Endothelial cell of umbilical vein (primary cell): Measurements from ENCODE around the gene PLPPR2. TPM values are rescaled to one million over a fixed set of nuclear protein-coding genes. Genes with fewer than 3 reads are reported as not detected.

Source experiments
- BruUV-seq: library from RNA; stranded (reverse); fragments of 400-500 nt; replicated peaks from 2 replicates; lab custom pipeline; 2021; lab: Mats Ljungman, UMichigan
- CTCF ChIA-PET: fragments of 300-600, 350-600 bp; sonication (Branson Sonifier 250); formaldehyde crosslinking; loops from one replicate; lab custom pipeline; 2021; ENCODE audit warnings: antibody characterized with exemption, inconsistent platforms; lab: Charles Lee
- POLR2A ChIA-PET: fragments of 300-600, 350-600 bp; sonication (Branson Sonifier 250); formaldehyde crosslinking; loops from one replicate; lab custom pipeline; 2021; ENCODE audit warnings: antibody characterized with exemption, inconsistent platforms; lab: Charles Lee
- DNase-seq: peaks from one replicate; pipeline ENCODE4 v3.0.0-alpha.2; 2011; ENCODE audit warnings: low read depth, low spot score
- FAIRE-seq: peaks from 2 replicates; lab custom pipeline; 2011; peaks lifted over from hg19 to GRCh38; lab: Jason Lieb, UNC
- H2AFZ ChIP-seq: 2 replicates; pipeline ENCODE4 v1.6.0; 2012; ENCODE audit warnings: low read depth, low read length, control low read depth, inconsistent platforms
- H3K27ac ChIP-seq: 2 replicates; pipeline ENCODE4 v1.5.1; 2011; ENCODE audit warnings: low read depth, mild to moderate bottlenecking, control low read depth, low read length, moderate library complexity; ENCODE audit not compliant: insufficient read depth
- H3K27me3 ChIP-seq, 2 experiments: 2 replicates each; pipeline versions ENCODE4 v1.6.0 to v1.6.1; 2011; ENCODE audit warnings: low read length in 2 of 2, mixed read lengths in 1 of 2; ENCODE audit not compliant: control insufficient read depth in 2 of 2, insufficient read depth in 2 of 2
- H3K36me3 ChIP-seq, 2 experiments: 2 replicates in 1 of 2; 3 replicates in 1 of 2; pipeline ENCODE4 v1.5.1; 2011; ENCODE audit warnings: low read length in 2 of 2, mild to moderate bottlenecking in 1 of 2, moderate library complexity in 1 of 2; ENCODE audit not compliant: control insufficient read depth in 2 of 2, insufficient read depth in 2 of 2; ENCODE audit errors: extremely low read depth in 1 of 2
- H3K4me1 ChIP-seq: 3 replicates; pipeline ENCODE4 v1.5.1; 2011; ENCODE audit warnings: mild to moderate bottlenecking, low read length; ENCODE audit not compliant: control insufficient read depth, insufficient read depth; ENCODE audit errors: extremely low read depth
- H3K4me2 ChIP-seq: 2 replicates; pipeline ENCODE4 v1.6.1; 2011; ENCODE audit warnings: low read length, control low read depth, mixed read lengths; ENCODE audit not compliant: insufficient read depth
- H3K4me3 ChIP-seq, 3 experiments: fragments of 200-600 bp in 1 of 3; sonication (generic), shearing (Covaris generic) in 1 of 3; replicated peaks in 1 of 3; 2 replicates each; pipeline ENCODE4 v1.5.1; 2011 to 2016; ENCODE audit warnings: control low read depth in 3 of 3, low read length in 3 of 3, mild to moderate bottlenecking in 2 of 3, inconsistent platforms in 1 of 3, low read depth in 1 of 3, moderate library complexity in 1 of 3; ENCODE audit not compliant: insufficient read depth in 1 of 3
- H3K79me2 ChIP-seq: 2 replicates; pipeline ENCODE4 v1.6.0; 2012; ENCODE audit warnings: low read length, inconsistent platforms; ENCODE audit not compliant: control insufficient read depth, insufficient read depth
- H3K9ac ChIP-seq: replicated peaks from 2 replicates; pipeline ENCODE3; 2011; ENCODE audit warnings: low read length, control low read depth; ENCODE audit not compliant: insufficient read depth; ENCODE audit errors: extremely low read depth
- H3K9me1 ChIP-seq: replicated peaks from 3 replicates; pipeline ENCODE4 v1.6.0; 2011; ENCODE audit warnings: mild to moderate bottlenecking, low read length; ENCODE audit not compliant: control insufficient read depth, insufficient read depth; ENCODE audit errors: extremely low read depth
- H3K9me3 ChIP-seq: replicated peaks from 2 replicates; pipeline ENCODE4 v1.5.1; 2012; ENCODE audit warnings: low read length, inconsistent platforms; ENCODE audit not compliant: control insufficient read depth, insufficient read depth
- H4K20me1 ChIP-seq: replicated peaks from 2 replicates; pipeline ENCODE3; 2011; ENCODE audit warnings: mild to moderate bottlenecking, low read length; ENCODE audit not compliant: control insufficient read depth, insufficient read depth; ENCODE audit errors: extremely low read depth
- CTCF ChIP-seq, 2 donors: IDR thresholded peaks; 1 replicate in 1 of 2; 2 replicates in 1 of 2; pipeline ENCODE4 v1.5.1; 2011; ENCODE audit warnings: low read length in 2 of 2, mild to moderate bottlenecking in 2 of 2, moderate library complexity in 2 of 2, control low read depth in 1 of 2, inconsistent platforms in 1 of 2, low read depth in 1 of 2; ENCODE audit not compliant: insufficient read depth in 1 of 2; ENCODE audit errors: extremely low read depth in 1 of 2
- EZH2 ChIP-seq: IDR thresholded peaks from 2 replicates; pipeline ENCODE4 v1.6.1; 2012; ENCODE audit warnings: borderline replicate concordance, low read depth, mild to moderate bottlenecking, moderate library complexity, low read length, inconsistent platforms; ENCODE audit not compliant: severe bottlenecking
- FOS ChIP-seq: IDR thresholded peaks from 2 replicates; pipeline ENCODE4 v1.6.1; 2011; ENCODE audit warnings: mild to moderate bottlenecking, low read length, moderate library complexity, borderline replicate concordance; ENCODE audit not compliant: insufficient read depth
- GATA2 ChIP-seq: IDR thresholded peaks from 2 replicates; pipeline ENCODE4 v1.7.0; 2011; ENCODE audit warnings: low read depth, mild to moderate bottlenecking, moderate library complexity, mixed read lengths, low read length; ENCODE audit not compliant: insufficient read length, insufficient read depth
- JUN ChIP-seq: IDR thresholded peaks from 2 replicates; pipeline ENCODE4 v1.6.1; 2011; ENCODE audit warnings: borderline replicate concordance, low read depth; ENCODE audit not compliant: insufficient read length, insufficient read depth
- MYC ChIP-seq: IDR thresholded peaks from one replicate; pipeline ENCODE4 v1.6.1; 2011; ENCODE audit warnings: mild to moderate bottlenecking, low read depth, low read length
- POLR2A ChIP-seq: IDR thresholded peaks from 2 replicates; pipeline ENCODE4 v1.6.1; 2012; ENCODE audit warnings: low read depth, mild to moderate bottlenecking, control low read depth, low read length
- POLR2AphosphoS5 ChIP-seq: IDR thresholded peaks from 2 replicates; pipeline ENCODE4 v1.6.1; 2012; ENCODE audit warnings: low read depth, mild to moderate bottlenecking, control low read depth, low read length, moderate library complexity; ENCODE audit not compliant: insufficient read depth
- dilution Hi-C: fragments of 300-500 bp; cut with MboI; formaldehyde crosslinking; loops from one replicate; pipeline ENCODE4 v1.15.0; 2019; ENCODE audit warnings: low sequenced_read_pairs; ENCODE audit not compliant: extremely low pct_ligation_motif_present
- intact Hi-C: fragments of 100-400 bp; cut with micrococcal nuclease; formaldehyde crosslinking; loops from one replicate; pipeline ENCODE4 v1.10.0; 2022
- polyA plus RNA-seq, 4 experiments: library from polyadenylated mRNA; depleted of rRNA in 3 of 4; stranded (reverse) in 3 of 4; unstranded in 1 of 4; fragments of >200 nt; gene quantifications; 2 replicates each; pipeline versions ENCODE4 v1.2.1 to v1.2.3, GENCODE V29; 2011 to 2012; ENCODE audit warnings: missing spikeins in 1 of 4
- total RNA-seq: library from RNA; stranded (reverse); gene quantifications from 2 replicates; pipeline ENCODE4 v1.2.3, GENCODE V29; 2021
- TF ChIP-seq, protein P1 (sequence below): IDR thresholded peaks from 2 replicates; pipeline ENCODE4 v1.6.1; 2011; ENCODE audit not compliant: insufficient read depth, insufficient read length

The PLPPR2 gene
- total and polyA plus RNA-seq, 2 donors (not counting 3 experiments of a cell fraction or from before 2014, with no cell fraction given): 23.7 to 28.7 TPM

GRCh38 chr19:11364296-11364904 lies 9.2 kb downstream of the PLPPR2 start:
- Histone ChIP-seq H3K4me2 (no peak overlapping the region), H3K79me2 (no peaks in the 10 kb centered on the region), H4K20me1 (no peaks in the 10 kb centered on the region), H3K27me3 (no peaks in the 10 kb centered on the region), H3K9ac (no peak overlapping the region), H3K9me3 (no peaks in the 10 kb centered on the region), H3K27ac (no peak overlapping the region), H3K9me1 (no peaks in the 10 kb centered on the region), H3K36me3 (peaks cover 0 to 11% of the 10 kb centered on the region in 2 experiments), H3K4me1 (no peaks in the 10 kb centered on the region), H2AFZ (no peak overlapping the region), H3K4me3 (no peak overlapping the region)
- ChIA-PET CTCF (interaction anchor here (1.3 kb wide), 1 partner anchor 70 kb away, joined by 6 read pairs; no protein-coding TSS in a partner anchor), POLR2A (no interaction called here)
- dilution Hi-C loops: no loop called here
- no peak for TF ChIP-seq POLR2A
- TF ChIP-seq FOS: no peak
- no peak for TF ChIP-seq JUN
- TF ChIP-seq EZH2: no peak
- no peak for TF ChIP-seq MYC
- TF ChIP-seq, protein P1, sequence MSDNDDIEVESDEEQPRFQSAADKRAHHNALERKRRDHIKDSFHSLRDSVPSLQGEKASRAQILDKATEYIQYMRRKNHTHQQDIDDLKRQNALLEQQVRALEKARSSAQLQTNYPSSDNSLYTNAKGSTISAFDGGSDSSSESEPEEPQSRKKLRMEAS: no peak
- TF ChIP-seq GATA2: no peak
- TF ChIP-seq POLR2AphosphoS5: no peak
- no peak for TF ChIP-seq CTCF (IDR thresholded peaks at IDR 0.05; ENCODE audit: extremely low read depth in 1 of 2, insufficient read depth in 1 of 2, low read depth in 1 of 2, low read length in 2 of 2)
- TSS peak; percentile 68 for BruUV-seq
- DNase-seq (no peak), FAIRE-seq (no peak)
- intact Hi-C loops: no loop called here
